ENCODE measurements around the gene OR2T27.
"Not testable (repeated sequence)": the region's sequence is repeated elsewhere in the genome, so short reads cannot be mapped to it uniquely, and the experiment has no call there.

The OR2T27 gene

GRCh38 chr1:248655354-248655753 is at the start of gene OR2T27:
TSS of gene OR2T27 (minus strand) at chr1:248655528. CDS start at chr1:248650884, 4,644 bp downstream.
- in situ Hi-C loops (cut with MboI; ENCODE audit: low sequenced_read_pairs): not testable (repeated sequence)

GRCh38 chr1:248704606-248705005 is 49.3 kb upstream of the OR2T27 start:
- in situ Hi-C loops (cut with MboI; ENCODE audit: low sequenced_read_pairs): no loop called here

- in situ Hi-C loops (cut with MboI; ENCODE audit: low sequenced_read_pairs): no loop called here
These were observed 48.3 kb upstream of the OR2T27 start for GRCh38 chr1:248703674-248704073.

GRCh38 chr1:248702714-248703113 is 47.4 kb upstream of the OR2T27 start, which contains the start of gene OR14I1:
TSS of gene OR14I1 (minus strand) at chr1:248702766.
- in situ Hi-C loops (cut with MboI; ENCODE audit: low sequenced_read_pairs): no loop called here

GRCh38 chr1:248699099-248699498 is 43.8 kb upstream of the OR2T27 start:
- in situ Hi-C loops (cut with MboI; ENCODE audit: low sequenced_read_pairs): no loop called here

GRCh38 chr1:248697907-248698306 is 42.6 kb upstream of the OR2T27 start:
- in situ Hi-C loops (cut with MboI; ENCODE audit: low sequenced_read_pairs): no loop called here

GRCh38 chr1:248696774-248697173 is 41.4 kb upstream of the OR2T27 start:
- in situ Hi-C loops (cut with MboI; ENCODE audit: low sequenced_read_pairs): no loop called here

- in situ Hi-C loops (cut with MboI; ENCODE audit: low sequenced_read_pairs): no loop called here
These were observed 40.9 kb upstream of the OR2T27 start for GRCh38 chr1:248696261-248696660.

- in situ Hi-C loops (cut with MboI; ENCODE audit: low sequenced_read_pairs): no loop called here
These were observed 40.3 kb upstream of the OR2T27 start for GRCh38 chr1:248695451-248696132.

- in situ Hi-C loops (cut with MboI; ENCODE audit: low sequenced_read_pairs): no loop called here
These were observed 36.3 kb upstream of the OR2T27 start for GRCh38 chr1:248691567-248692155.

GRCh38 chr1:248688527-248689298 is 33.4 kb upstream of the OR2T27 start:
- in situ Hi-C loops (cut with MboI; ENCODE audit: low sequenced_read_pairs): no loop called here

- in situ Hi-C loops (cut with MboI; ENCODE audit: low sequenced_read_pairs): no loop called here
These were observed 31.5 kb upstream of the OR2T27 start for GRCh38 chr1:248686815-248687214.

- in situ Hi-C loops (cut with MboI; ENCODE audit: low sequenced_read_pairs): no loop called here
These were observed 26.3 kb upstream of the OR2T27 start for GRCh38 chr1:248681651-248682050.

GRCh38 chr1:248670003-248670402 is 14.7 kb upstream of the OR2T27 start:
- in situ Hi-C loops (cut with MboI; ENCODE audit: low sequenced_read_pairs): no loop called here

- in situ Hi-C loops (cut with MboI; ENCODE audit: low sequenced_read_pairs): not testable (repeated sequence)
These were observed 8.4 kb upstream of the OR2T27 start for GRCh38 chr1:248663453-248664328.

- in situ Hi-C loops (cut with MboI; ENCODE audit: low sequenced_read_pairs): not testable (repeated sequence)
These were observed 1.5 kb upstream of the OR2T27 start for GRCh38 chr1:248656797-248657196.

GRCh38 chr1:248648770-248649536 is 6.4 kb downstream of the OR2T27 start:
- in situ Hi-C loops (cut with MboI; ENCODE audit: low sequenced_read_pairs): not testable (repeated sequence)

- in situ Hi-C loops (cut with MboI; ENCODE audit: low sequenced_read_pairs): not testable (repeated sequence)
These were observed 10.2 kb downstream of the OR2T27 start, which contains the start of gene OR2T35 for GRCh38 chr1:248645178-248645577. TSS of gene OR2T35 (minus strand) at chr1:248645278. CDS start at chr1:248639258, 6,020 bp downstream.

- in situ Hi-C loops (cut with MboI; ENCODE audit: low sequenced_read_pairs): not testable (repeated sequence)
These were observed 12.2 kb downstream of the OR2T27 start for GRCh38 chr1:248642971-248643651.

All from HL-60/S4 (cell line).